NOMO-1 treated with DMSO at 0.1 percent for 48 hours (cell line): ENCODE measurements around the gene CHST11.

Source experiments
- DNase-seq: peaks from one replicate; lab custom pipeline; 2025; ENCODE audit not compliant: unreplicated experiment; lab: John Stamatoyannopoulos, UW

CHST11 gene

DNA sequence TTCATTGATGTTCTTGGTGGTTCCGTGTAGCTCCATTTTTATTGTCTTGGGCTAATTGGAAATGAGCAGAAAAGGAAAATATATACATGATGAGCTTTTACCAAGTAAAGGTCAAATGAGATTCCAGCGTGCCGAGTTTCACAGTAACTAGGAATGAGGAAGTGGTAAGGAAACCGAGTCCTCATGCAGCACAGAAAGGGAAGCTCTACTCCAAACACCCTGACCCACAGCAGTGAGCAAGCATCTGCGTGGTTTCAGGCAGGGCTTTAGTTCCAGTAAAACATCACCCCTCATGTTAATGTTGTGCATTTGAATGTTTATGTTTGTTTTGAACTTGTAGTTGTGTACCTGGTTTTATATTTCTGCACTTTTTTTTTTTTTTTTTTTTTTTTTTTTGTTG is 293.3 kb downstream of the CHST11 start:
- DNase-seq, result peak; percentile 93

DNA sequence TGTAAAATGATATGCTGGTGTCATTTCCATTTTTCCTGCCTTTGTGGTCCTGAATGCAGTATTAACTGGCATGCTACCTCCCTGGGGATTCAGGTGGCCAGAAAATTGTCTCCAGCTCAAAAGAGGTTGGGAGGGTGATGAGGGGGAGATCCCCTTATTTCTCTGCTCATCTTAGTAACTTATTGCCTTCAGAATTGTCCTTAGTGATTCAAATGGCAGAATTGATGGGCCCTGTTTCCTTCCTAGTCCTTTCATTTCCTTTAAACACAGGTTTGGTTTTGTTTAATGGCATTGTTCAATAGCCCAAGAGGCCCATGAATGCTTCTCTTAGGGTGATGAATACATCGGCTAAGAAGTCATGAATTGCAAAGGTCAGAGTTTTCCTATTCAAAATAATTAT is 294.4 kb downstream of the CHST11 start:
- no peak for DNase-seq

DNA sequence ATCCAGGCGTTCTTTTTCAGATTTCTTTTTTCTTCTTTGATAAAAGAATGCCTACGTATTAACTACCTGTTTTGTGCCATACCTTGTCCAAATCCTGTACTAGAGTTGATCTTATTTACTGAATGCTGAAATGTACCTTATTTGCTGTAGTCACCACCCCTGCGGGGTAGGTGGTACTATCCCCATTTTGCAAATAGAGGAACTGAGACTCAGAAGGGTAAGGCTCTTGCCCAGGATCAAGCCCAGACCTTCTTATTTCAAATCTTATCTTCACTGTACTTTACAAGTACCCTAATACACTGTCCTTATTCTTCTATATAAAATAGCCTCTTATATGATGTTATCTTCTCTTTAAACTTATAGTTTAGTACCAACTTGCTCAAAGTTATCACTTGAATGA is 294.8 kb downstream of the CHST11 start:
- DNase-seq, result peak; percentile 63

DNA sequence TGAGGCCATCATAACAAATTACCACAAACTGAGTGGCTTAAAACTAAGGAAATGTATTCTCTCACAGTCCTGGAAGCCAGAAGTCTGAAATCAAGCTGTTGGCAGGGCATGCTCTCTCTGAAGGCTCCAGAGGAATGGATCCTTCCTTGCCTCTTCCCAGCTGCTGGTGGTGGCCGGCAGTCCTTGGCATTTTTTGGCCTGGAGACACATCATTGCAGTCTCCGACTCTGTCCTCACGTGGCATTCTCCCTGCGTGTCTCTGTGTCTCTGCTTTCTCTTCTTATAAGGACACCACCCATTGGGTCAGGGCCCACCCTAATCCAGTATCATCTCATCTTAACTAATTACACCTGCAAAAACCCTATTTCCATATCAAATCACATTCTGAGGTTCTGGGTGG is 295.3 kb downstream of the CHST11 start:
- no peak for DNase-seq

DNA sequence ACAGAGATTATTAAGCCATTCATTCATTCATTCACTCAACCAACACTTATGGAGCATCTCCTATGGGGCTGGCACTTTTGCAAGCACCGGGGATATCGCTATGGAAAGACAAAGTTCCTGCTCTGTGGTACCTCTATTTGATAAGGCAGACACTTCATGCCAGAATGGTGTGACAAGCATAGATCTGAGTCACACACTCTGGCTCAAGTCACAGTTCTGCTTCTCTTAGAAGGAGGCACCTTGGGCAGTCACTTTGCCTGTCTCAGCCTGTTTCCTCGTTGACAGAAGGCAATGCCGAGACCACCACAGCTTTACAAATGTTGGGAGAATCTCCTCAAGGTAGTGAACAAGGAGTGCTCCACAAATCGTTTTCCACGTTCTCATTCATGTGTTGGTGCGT is 296.1 kb downstream of the CHST11 start:
- no peak for DNase-seq

DNA sequence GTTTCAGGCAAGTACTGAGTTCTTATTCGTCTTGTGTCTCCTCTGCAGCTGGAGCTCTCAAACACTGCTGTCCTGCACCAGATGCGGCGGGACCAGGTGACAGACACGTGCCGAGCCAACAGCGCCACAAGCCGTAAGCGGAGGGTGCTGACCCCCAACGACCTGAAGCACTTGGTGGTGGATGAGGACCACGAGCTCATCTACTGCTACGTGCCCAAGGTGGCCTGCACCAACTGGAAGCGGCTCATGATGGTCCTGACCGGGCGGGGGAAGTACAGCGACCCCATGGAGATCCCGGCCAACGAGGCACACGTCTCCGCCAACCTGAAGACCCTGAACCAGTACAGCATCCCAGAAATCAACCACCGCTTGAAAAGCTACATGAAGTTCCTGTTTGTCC is 300.2 kb downstream of the CHST11 start:
- DNase-seq, result no peak

DNA sequence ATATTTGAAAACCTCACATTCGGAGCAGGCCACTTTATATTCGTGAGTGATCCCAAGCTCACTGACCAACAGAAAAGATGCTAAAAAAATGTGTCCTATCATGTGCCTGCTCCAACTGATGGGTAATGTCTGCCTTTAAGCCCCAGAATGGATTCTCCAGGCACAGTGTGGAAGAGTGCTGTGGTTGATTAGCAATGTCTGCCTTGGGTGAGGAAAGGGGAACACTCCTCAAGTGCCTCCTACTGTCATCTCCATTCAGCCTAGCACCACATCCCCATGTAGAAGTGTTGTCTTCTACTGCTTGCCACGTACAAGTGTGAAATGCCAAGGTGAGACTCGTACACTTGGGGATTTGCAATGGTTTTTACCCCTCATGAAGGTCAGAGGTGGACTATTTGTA is 302.0 kb downstream of the CHST11 start:
- DNase-seq, result no peak

DNA sequence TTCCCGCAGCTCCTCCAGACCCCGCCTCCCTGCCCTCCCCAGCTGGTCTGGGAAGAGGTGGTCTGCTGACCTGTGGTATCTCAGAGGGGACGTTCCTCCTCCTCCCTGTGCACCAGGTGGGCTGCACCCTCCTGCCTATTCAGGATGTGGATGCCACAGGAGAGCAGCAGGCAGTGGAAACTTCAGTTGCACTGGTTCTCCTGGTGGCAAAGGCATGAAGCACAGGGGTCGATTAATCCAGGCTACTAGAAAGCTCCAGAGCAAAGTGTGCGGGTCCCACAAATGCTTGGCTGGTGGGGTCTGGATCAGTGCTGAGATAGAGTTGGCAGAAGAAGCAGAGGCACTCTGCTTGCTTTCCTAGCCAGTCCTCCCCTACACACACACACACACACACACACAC is 304.3 kb downstream of the CHST11 start:
- no peak for DNase-seq

DNA sequence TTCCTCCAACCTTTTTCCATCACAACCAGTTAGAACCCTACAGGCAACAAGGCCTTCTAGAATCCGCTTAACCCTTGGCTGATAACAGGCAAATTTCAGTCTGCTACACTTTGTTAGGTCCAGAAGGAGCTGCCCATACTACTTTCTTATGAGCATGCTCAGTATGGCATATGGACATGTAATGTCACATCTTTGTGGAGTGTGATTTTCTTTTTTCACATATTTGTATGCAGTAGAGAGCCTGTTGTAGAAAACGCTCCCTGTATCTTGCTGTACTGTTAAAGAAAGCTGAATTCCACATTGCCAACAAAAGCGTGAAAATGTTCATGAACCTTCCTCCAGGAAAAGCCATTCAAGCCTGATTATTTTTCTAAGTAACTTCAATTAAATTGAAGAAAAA is 304.9 kb downstream of the CHST11 start:
- DNase-seq, result no peak

DNA sequence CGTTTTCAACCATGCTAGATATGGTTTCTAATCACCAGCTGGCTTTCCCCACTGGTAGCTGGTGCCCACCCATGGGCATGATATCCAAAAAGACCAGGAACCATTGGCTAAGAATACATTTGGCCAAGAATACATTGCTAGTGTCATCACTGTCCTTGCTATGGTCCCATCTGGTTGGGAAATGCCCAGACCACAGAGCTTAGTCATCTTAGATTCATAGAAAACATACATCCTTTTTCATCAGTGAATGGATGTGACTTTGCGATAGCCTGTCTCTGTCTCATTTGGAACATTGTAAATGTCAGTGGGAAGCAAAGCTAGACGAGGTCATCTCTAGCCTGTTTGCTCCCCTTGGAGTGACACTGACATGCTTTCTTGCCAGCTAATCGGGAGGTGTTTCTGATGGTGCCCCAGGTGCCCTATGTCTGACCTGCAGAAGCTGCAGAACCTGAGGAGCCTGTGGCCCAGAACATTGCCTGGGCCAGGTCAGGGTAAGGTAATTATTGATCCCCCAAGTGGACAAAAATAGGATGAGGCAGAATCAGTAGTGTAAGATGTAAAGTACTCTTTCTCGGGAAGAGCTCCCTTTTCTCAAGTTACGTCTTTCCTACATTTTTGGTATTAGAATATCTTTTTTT is 306.5 kb downstream of the CHST11 start:
- DNase-seq, result peak; percentile 88

DNA sequence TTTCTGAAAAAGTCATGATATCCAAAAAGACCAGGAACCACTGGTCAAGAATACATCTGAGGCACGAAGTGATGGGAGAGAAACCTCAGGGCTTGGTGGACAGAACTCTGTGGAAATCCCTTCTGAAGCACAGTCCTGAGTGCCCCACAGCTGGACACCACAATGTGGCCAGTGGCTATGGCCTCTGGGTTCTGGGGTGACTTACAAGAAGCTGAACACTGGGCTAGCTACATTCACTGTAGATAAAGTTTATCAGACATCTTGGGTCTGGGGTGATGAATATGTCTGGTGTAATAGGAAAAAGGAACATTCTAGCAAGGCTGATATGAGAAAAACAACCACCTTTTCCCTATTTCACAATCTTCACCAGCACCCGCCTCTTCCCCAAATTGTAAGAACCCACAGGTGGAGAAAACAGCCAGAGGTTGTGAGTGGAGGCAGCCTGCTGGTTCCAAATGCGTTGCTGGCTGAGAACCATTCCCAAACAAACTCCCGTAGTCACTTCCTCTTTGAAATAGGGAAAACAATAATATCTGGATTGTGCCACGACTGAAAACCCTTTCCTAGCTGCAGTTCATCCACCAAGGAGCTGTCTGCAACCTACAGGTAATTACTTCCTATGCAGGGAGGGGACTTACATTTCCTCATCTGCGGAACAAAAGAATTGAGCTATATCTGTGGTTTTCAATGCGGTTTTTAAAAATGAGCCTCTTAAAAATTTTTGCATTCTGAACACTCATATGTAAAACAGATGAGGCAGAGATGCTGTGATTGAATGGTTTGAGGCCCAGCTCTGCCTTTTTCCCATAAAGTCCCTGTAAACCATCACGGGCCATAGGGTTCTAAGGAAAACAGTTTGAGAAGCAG is 307.7 kb downstream of the CHST11 start:
- DNase-seq, result peak; percentile 79

DNA sequence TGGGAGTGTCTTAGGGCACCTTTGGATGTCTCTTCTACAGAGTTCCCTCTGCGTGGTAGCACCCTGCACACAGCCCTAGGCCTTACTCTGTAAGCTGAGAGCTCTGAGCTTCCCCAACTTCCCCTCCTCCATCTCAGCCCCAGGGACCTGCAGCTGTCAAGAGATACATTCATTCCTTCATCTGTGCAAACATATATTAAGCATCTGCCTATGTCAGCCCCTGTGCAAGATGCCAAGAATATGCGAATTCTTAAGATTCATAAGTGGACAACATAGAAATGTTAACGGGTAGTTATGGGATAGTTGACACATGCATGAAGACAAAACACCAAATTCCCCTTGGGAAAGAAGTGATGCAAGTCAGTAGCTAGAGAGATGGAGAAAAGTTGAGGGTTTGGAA is 310.5 kb downstream of the CHST11 start:
- DNase-seq, result no peak

DNA sequence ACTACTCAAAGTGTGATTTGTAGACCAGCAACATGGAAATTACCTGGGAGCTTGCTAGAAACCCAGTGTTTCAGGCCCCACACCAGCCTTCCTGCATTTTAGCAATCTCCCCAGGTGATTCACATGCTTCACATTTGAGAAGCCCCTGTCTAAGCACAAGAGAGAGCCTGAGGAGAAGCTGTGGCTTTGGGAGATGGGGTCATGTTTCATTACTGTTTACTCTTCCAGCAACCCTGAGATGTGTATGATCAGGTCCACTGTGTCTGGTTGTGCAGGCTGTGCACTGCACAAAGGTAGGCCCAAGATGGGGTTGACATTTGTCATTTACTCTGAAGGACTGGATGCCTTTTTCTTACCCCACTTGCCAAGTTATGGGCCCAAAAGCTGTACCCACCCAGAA is 311.3 kb downstream of the CHST11 start:
- no peak for DNase-seq

DNA sequence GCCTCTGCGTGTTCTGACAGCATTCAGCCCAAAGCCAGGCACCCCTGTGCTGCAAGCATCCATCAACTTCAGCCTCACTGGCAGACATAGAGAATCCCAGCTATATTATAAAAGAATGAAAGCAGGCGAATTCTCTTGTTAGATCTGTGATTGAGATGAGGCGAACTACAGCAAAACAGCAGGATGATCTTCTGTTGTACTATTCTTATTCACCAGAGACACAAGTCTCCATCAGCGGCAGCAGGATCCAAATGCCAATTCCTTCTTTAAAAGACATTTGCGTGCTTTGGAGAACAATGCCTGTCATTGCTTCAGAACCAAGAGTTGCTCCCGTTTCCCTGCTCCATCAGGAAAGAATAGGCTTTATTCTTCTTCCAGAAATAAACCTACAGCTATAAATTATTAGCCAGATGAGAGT is 312.4 kb downstream of the CHST11 start:
- no peak for DNase-seq

DNA sequence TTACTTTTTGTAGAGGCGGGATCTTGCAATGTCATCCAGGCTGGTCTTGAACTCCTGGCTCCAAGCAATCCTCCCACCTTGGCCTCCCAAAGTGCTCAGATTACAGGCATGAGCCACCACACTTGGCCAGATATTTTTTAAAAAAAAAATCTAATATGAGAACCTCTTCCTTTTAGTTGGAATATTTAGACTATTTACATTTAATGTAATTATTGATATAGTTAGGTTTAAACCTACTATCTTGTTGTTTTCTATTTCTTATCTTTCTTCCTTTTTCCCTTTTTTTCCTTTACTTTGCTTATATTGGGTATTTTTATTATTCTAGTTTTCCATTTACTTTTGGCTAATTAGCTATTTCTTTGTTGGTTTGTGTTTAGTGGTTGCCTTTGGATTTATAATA is 315.6 kb downstream of the CHST11 start:
- DNase-seq, result no peak

DNA sequence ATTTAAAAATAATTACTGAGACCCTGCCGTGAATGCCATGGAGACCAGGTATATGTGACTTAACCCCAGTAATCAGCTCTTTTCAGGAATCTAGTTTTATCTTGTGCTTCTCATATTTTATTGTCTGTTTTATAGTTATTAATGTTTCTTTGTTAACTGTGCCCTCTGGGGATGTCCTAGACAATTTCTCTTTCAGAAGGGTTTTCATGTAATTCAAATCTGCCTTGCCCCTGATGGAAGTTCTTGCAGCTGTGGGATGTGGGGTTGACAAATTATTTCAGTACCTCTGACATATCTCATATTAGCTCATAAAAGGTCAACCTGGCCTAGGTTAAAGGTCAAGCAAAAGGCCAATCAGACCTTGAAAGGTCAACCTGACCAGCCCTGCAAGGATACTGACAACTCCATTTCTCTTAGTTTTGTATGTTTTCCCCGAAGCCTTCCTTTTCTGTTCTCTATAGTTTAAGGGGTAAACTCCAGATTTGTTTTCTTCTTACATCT is 319.0 kb downstream of the CHST11 start:
- no peak for DNase-seq

DNA sequence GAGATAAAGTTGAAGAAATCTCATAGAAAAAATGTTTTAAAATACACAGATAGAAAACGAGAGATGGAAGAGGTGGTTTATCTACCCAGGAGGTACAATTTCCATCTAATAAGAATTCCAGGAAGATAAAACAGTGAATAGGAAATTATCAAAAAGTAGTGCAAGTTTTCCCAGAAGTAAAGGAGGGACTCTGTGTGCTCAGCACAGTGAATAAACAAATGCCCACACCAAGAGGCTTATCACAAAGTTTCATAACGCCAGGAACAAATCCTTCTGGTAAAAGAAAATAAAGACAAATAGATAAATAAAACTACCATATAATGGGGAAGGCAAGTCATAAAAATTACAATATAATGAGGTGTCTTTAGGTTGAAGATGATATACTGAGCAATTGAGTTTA is 322.4 kb downstream of the CHST11 start:
- no peak for DNase-seq

DNA sequence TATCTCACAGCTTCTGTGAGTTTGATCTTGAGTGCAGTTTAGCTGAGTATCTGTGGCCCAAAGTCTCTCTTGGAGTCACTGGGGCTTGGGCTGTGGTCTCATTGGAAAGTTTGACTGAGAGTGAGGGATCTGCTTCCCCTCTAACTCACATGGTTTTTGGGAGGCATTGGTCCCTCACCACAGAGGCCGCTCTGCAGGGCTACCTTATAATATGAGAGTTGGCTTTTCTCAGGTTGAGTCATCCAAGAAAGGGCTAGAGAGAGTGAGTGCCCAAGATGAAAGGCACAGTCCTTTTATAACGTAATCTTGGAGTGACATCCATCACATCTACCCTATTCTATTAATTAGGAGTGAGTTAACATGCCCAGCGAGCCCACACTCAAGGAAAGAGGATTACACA is 325.5 kb downstream of the CHST11 start:
- DNase-seq, result no peak

DNA sequence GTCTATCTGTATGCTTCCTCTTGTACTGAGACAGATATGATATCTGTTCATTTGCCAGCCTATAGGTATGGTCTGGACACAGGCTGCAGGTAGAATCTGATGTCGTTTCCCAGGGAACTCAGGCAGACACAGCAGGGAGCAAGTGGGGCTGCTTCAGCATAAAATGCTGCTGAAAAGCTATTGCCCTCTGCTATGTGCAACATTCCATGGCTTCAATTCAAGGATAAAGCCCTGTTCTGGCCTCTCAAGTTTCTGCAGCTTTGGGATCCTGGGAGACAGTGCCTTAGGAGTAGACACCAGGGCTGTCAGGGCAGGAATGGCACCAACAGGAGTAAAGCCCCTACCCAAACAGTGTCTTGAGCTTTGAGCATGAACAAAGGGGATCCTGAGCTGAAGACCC is 327.8 kb downstream of the CHST11 start:
- no peak for DNase-seq

DNA sequence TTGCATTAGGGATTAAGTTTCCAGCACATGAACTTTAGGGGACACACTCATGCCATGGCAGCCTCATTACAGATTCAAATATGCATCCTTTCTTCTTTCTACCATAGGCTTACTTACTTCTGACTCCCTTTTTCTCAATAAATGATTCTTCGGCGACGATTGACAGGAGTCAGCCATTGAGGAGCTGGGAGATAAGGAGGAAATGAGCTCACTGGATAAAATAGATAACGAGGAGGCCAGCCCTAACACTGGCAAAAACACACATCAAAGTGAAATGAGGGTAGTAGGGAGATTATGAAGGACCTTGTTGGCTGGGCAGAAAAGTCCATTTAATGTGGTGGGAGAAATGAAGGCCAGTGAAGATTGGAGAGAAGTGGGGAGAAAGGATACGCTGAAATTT is 329.1 kb downstream of the CHST11 start:
- no peak for DNase-seq

DNA sequence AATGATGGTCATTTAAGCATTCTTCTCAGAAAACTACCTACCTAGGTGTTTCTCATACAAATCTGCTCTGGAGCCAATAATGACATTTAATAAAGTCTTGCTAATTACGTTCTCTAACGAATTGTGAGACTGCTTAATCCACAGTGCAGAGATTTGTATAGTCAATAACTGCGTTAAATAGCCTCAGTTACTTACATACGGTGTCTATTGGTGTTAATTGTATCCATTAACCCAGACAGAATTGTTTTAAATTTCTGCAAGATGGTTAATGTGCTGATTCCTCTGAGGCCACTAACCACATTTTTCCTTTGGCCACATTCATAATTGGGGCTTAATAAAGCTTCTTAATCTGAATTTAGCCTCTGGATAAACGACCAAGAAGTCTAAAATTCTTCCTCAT is 329.6 kb downstream of the CHST11 start:
- DNase-seq, result no peak

DNA sequence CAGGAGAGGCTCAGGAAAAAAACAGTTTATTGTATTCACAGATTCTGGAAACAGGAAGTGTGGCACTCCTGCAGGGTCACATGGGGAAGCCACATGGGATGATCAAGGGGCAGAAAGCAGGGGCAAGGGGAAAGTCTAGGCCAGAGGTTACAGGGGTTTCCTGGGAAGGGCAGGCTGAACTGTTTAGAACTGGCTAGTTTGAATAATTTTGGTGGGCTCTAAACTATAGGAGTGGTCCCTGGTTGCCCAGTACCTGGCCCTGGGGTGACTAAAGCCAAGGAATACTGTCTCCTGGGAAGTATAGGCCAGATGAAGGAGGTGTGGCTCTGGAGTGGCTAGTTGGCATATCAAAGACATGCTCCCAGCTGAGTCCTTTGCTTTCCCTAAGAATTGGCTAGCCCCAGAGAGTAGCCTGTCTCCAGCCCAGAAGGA is 332.1 kb downstream of the CHST11 start:
- no peak for DNase-seq
